Right forelimb (tissue), 1 donor: Measurements from ENCODE around the gene CLEC1B.
"Not testable (repeated sequence)": the region's sequence is repeated elsewhere in the genome, so short reads cannot be mapped to it uniquely, and the experiment has no call there.

Source experiments
- DNase-seq: peaks from one replicate; pipeline ENCODE4 v3.0.0-alpha.2; 2018

The CLEC1B gene

DNA sequence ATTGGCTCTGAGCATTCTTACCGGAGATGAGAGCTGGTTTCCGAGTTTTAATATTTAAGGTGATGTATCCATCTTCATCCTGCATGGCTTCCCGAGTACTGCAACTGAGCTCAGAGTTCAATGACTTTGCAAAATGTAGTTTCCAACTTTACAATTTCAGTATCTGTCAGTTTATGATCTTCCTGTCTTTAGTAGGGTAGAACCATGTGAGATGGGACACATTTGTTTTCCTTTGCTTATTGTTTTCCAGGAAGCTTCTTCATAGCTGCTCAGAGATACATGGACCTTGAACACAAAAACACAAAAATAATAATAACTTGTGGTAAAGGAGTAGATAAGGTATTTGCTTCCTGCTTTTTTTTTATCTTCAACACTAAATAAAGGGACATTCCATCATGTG lies at the start of gene CLEC1B:
CLEC1B (minus strand) TSS at position 106 of the 400 bp plus-strand sequence; CDS start at position 85, 21 bp downstream.
- DNase-seq = no peak

DNA sequence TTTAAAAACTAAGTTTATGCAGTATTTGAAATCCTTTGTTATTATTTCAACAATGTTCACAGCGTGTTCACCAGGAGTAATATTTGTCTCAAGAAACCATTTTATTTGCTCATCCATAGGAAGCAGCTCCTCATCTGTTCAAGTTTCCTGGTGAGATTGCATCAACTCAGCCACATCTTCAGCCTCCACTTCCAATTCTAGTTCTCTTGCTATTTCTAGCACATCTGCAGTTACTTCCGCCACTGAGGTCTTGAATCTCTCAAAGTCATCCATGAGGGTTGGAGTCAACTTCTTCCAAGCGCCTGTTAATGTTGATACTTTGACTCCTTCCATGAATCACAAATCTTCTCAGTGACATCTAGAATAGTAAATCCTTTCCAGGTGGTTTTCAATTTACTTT lies 49.6 kb upstream of the CLEC1B start:
- DNase-seq = no peak

GRCh38 chr12:10042167-10042566 lies 43.2 kb upstream of the CLEC1B start:
- no peak for DNase-seq

DNA sequence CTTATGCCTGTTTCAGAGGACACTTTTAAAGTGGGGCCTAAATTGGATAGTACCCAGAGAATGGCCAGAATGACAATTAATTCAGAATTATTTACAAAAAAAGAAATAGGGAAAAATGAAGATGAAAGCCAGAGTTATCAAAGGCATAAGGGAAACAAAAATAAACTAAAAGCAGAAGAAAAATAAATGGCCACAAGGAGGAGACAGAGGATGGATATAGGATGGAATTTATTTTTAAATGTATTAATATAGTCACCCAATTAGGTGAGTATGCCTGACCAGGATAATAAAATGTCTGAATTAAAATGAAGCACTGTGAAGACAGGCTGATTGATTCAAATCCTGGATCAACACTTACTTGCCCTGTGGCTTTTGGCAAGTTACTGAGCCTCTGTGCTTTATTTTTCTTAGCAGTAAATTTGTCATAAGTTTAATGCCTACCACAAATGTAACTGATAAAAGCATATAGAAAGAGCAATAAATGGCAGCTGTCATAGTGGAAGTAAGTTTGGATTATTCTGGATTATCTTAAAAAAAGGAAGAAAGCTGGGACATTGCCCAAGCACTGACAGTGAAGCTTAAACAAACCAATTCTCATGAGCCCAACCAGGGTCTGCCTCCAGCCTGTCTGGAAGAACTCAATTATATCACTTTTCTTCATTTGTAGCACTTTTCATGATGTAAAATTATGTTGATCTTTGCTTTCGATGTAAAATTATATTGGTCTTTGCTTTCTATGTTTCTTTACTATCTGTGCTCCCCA lies 35.0 kb upstream of the CLEC1B start:
- no peak for DNase-seq

GRCh38 chr12:10031771-10032175 lies 32.9 kb upstream of the CLEC1B start:
- no peak for DNase-seq

GRCh38 chr12:10031321-10031720 lies 32.4 kb upstream of the CLEC1B start:
- no peak for DNase-seq

GRCh38 chr12:10030446-10030845 lies 31.5 kb upstream of the CLEC1B start, which contains the start of gene CLEC9A:
CLEC9A (plus strand) TSS chr12:10030682; CDS start chr12:10052688, 22,006 bp downstream.
- DNase-seq = no peak

- DNase-seq = no peak
Measured at GRCh38 chr12:10027721-10028120, 28.8 kb upstream of the CLEC1B start.

DNA sequence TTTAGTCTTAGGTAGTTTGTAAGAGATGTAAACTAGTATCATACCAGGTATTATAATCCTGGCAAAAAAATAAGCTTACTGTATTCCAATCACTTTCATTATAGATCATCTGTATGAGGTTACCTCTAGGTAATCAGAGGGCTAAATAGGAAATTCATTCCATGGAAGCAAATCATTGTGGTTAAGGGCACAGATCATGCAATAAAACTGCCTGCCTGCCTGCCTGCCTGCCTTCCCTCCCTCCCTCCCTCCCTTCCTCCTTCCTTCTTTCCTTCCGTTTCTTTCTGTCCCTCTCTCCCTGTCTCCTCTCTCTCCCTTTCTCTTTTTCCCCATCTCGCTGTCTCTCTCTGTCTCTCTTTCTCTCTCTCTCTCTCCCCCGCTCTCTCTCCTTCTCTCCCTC lies 28.4 kb upstream of the CLEC1B start:
- DNase-seq = no peak

GRCh38 chr12:10026666-10027065 lies 27.7 kb upstream of the CLEC1B start:
- DNase-seq = not testable (repeated sequence)

- DNase-seq = no peak
Measured at GRCh38 chr12:10025236-10025635, 26.3 kb upstream of the CLEC1B start.

DNA sequence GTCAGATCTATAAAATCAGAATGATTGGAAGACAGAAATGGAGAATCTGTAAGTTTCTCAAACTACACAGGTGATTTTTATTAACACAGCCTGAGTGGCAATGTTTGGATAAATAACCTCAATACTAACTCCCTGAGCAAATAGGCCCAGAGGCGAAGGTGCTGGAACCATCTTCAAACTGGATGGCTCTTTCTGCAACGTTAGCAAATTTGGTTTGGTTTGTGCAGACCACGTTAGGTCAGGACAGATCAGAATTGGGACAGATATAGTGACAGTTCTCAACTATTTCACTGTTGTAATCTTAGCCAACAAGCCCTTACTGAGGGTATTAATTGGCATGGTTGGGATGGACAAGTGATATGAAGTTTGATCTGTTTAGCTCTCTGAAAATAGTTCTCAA lies 22.4 kb upstream of the CLEC1B start:
- no peak for DNase-seq

GRCh38 chr12:10018386-10018785 lies 19.5 kb upstream of the CLEC1B start:
- DNase-seq = no peak

GRCh38 chr12:10016881-10017280 lies 18.0 kb upstream of the CLEC1B start:
- no peak for DNase-seq

GRCh38 chr12:10015450-10015849 lies 16.5 kb upstream of the CLEC1B start:
- DNase-seq = no peak

GRCh38 chr12:10012630-10013330 lies 13.9 kb upstream of the CLEC1B start:
- no peak for DNase-seq

DNA sequence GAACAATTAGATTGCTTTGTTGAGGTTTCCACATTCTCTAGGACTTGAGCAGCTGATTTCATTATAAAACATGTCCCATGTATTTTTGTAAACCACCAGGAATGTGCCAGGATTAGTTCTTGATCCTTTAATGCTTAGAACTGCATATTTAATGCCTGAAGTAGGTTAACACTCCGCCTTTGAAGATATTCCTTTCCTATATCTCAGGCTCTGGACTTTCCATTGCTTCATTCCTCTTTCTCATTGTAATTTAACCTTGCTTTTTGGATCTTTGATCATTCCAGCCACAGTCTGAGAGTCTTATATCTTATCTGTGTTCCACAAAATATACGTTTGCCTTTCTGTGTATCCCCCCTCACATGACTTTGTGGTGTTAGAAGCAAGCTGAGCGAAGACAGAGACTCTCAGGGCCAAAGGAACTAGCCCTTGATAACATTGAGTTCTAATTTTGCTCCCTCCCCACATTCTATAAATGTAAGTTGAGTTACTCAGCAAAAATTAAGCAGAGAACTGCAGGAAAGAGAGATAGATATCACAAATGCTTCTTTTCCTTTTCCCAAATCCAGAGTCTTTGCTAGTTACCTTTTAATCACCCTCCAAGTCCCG lies 2.4 kb upstream of the CLEC1B start:
- no peak for DNase-seq

GRCh38 chr12:9992296-9992695 lies 6.6 kb downstream of the CLEC1B start:
- DNase-seq = no peak

DNA sequence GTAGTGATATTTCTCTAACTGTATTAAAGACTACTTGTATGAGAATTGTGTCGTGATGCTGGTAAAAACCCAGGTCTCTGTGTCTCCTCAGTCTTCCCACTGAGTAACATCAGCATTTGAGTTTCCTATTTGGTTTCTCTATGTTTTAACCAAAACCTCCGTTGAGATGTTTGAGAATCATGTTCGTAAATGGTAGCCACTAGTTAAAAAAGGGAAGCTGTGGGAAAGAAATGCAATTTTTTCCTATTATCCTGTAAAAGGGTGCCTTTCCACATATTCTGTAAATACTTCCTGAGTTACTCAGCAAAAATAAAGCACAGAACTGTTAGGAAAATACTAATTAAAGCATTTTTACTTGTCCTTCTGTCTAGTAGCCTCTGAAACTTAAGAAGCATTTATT lies 7.0 kb downstream of the CLEC1B start:
- no peak for DNase-seq

DNA sequence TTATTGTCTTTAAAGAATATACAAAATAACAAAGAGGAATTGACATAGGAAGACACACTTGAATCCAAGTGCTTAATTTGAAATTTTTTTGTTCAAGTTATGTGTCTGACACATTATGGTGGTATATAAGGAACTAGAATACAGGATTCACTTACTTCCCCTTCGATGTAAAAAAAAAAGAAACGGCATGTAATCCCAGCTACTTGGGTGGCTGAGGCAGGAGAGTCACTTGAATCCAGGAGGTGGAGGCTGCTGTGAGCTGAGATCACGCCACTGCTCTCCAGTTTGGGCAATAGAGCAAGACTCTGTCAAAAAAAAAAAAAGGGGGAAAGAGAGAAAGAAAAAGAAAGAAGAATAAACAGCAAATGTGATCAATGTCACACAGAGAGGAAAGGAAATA lies 18.8 kb downstream of the CLEC1B start:
- no peak for DNase-seq

GRCh38 chr12:9977916-9978315 lies 21.0 kb downstream of the CLEC1B start:
- no peak for DNase-seq

- DNase-seq = not testable (repeated sequence)
Measured at GRCh38 chr12:9976626-9977025, 22.3 kb downstream of the CLEC1B start.

GRCh38 chr12:9975614-9976013 lies 23.3 kb downstream of the CLEC1B start:
- no peak for DNase-seq

GRCh38 chr12:9974731-9975130 lies 24.2 kb downstream of the CLEC1B start:
- DNase-seq = not testable (repeated sequence)
